GM12878 (cell line): ENCODE results near the gene SPOCK1. TPM values are rescaled to one million over a fixed set of nuclear protein-coding genes. Genes with fewer than 3 reads are reported as not detected.

Experiments used
- ATAC-seq: fragments of 200-7000 bp; cut with Tn5 transposase; 3 replicates; pipeline ENCODE4 v1.9.1; 2020; ENCODE audit warnings: mild to moderate bottlenecking, moderate library complexity
- BruUV-seq: library from RNA; stranded (reverse); fragments of 400-500 nt; replicated peaks from 2 replicates; lab custom pipeline; 2021; lab: Mats Ljungman, UMichigan
- CTCF ChIA-PET: fragments of 300-600 bp; sonication (Branson Sonifier 250); formaldehyde crosslinking; extraction: SDS; loops from one replicate; lab custom pipeline; 2021; ENCODE audit warnings: inconsistent platforms; lab: Yijun Ruan, JAX
- POLR2A ChIA-PET: fragments of 350-600 bp; formaldehyde crosslinking; extraction: SDS; loops from one replicate; lab custom pipeline; 2021; ENCODE audit warnings: inconsistent platforms; lab: Charles Lee
- RAD21 ChIA-PET: fragments of 300-600 bp; sonication (Branson Sonifier 250); formaldehyde crosslinking; loops from one replicate; lab custom pipeline; 2023; ENCODE audit warnings: antibody characterized with exemption; ENCODE audit not compliant: unreplicated experiment; lab: Charles Lee
- SMC1A ChIA-PET: fragments of 300-600 bp; sonication (Branson Sonifier 250); formaldehyde crosslinking; loops from one replicate; lab custom pipeline; 2023; ENCODE audit not compliant: unreplicated experiment, uncharacterized antibody; lab: Charles Lee
- DNase-seq: peaks from one replicate; pipeline ENCODE4 v3.0.0-alpha.2; 2011; ENCODE audit warnings: low read depth, low spot score
- FAIRE-seq: peaks from 3 replicates; lab custom pipeline; 2011; peaks lifted over from hg19 to GRCh38; lab: Jason Lieb, UNC
- H2AFZ ChIP-seq: 2 replicates; pipeline ENCODE4 v1.6.0; 2011; ENCODE audit warnings: low read depth, low read length, control low read depth; ENCODE audit not compliant: control insufficient read depth
- H3K27ac ChIP-seq: 2 replicates; pipeline ENCODE4 v1.5.1; 2011; ENCODE audit warnings: control low read depth; ENCODE audit not compliant: control insufficient read depth, insufficient read depth
- H3K27me3 ChIP-seq, 2 experiments: replicated peaks in 1 of 2; 2 replicates each; pipeline versions ENCODE4 v1.6.0 to v1.6.1; 2011; ENCODE audit warnings: low read length in 1 of 2; ENCODE audit not compliant: control insufficient read depth in 2 of 2, insufficient read depth in 2 of 2
- H3K36me3 ChIP-seq, 2 experiments: 2 replicates each; pipeline ENCODE4 v1.5.1; 2011; ENCODE audit warnings: low read length in 1 of 2; ENCODE audit not compliant: control insufficient read depth in 2 of 2, insufficient read depth in 2 of 2
- H3K4me1 ChIP-seq: 2 replicates; pipeline ENCODE4 v1.6.1; 2011; ENCODE audit warnings: mild to moderate bottlenecking, low read length, moderate library complexity, mixed read lengths; ENCODE audit not compliant: control insufficient read depth, insufficient read depth
- H3K4me2 ChIP-seq: 2 replicates; pipeline ENCODE4 v1.6.0; 2011; ENCODE audit warnings: control low read depth; ENCODE audit not compliant: control insufficient read depth, insufficient read depth
- H3K4me3 ChIP-seq: fragments of 200-600 bp; sonication (generic); 2 replicates; pipeline ENCODE4 v1.5.1; 2016
- H3K79me2 ChIP-seq: 2 replicates; pipeline ENCODE4 v1.6.0; 2011; ENCODE audit warnings: low read length; ENCODE audit not compliant: control insufficient read depth, insufficient read depth
- H3K9ac ChIP-seq: 2 replicates; pipeline ENCODE4 v1.8.0; 2011; ENCODE audit warnings: low read length, control low read depth, mixed read lengths; ENCODE audit not compliant: control insufficient read depth, insufficient read depth
- H3K9me3 ChIP-seq: replicated peaks from 3 replicates; pipeline ENCODE4 v1.5.1; 2011; ENCODE audit warnings: mild to moderate bottlenecking, low read length; ENCODE audit not compliant: control insufficient read depth, insufficient read depth
- H4K20me1 ChIP-seq: 2 replicates; pipeline ENCODE4 v1.6.0; 2011; ENCODE audit not compliant: control insufficient read depth, insufficient read depth
- BCL11A ChIP-seq: IDR thresholded peaks from 2 replicates; pipeline ENCODE4 v1.6.1; 2011; ENCODE audit warnings: low read depth, low read length
- BRCA1 ChIP-seq: IDR thresholded peaks from 2 replicates; pipeline ENCODE4 v1.6.1; 2011; ENCODE audit warnings: low read depth, low read length, improper control_type of control experiment
- FOS ChIP-seq: IDR thresholded peaks from 3 replicates; pipeline ENCODE4 v1.6.1; 2011; ENCODE audit warnings: borderline replicate concordance; ENCODE audit not compliant: insufficient read length; ENCODE audit errors: extremely low read depth
- HDGF ChIP-seq: fragments of 450-650 bp; IDR thresholded peaks from 2 replicates; pipeline ENCODE4 v1.6.1; 2016; ENCODE audit warnings: antibody characterized with exemption
- JUND ChIP-seq: IDR thresholded peaks from 2 replicates; pipeline ENCODE4 v1.6.1; 2012; ENCODE audit warnings: low read depth, mild to moderate bottlenecking, low read length, improper control_type of control experiment, moderate library complexity
- MEF2B ChIP-seq: fragments of 450-650 bp; IDR thresholded peaks from 2 replicates; pipeline ENCODE4 v1.6.1; 2018; ENCODE audit warnings: mild to moderate bottlenecking, moderate library complexity; ENCODE audit not compliant: partially characterized antibody, poor library complexity, severe bottlenecking
- NBN ChIP-seq: fragments of 450-650 bp; IDR thresholded peaks from 2 replicates; pipeline ENCODE4 v1.6.1; 2016
- PAX8 ChIP-seq: fragments of 450-650 bp; IDR thresholded peaks from 2 replicates; pipeline ENCODE4 v1.6.1; 2017; ENCODE audit warnings: mild to moderate bottlenecking, moderate library complexity
- POLR2AphosphoS2 ChIP-seq: IDR thresholded peaks from 2 replicates; pipeline ENCODE4 v1.6.1; 2011; ENCODE audit warnings: low read depth, mild to moderate bottlenecking, low read length, improper control_type of control experiment, moderate library complexity
- RAD21 ChIP-seq: IDR thresholded peaks from 2 replicates; pipeline ENCODE4 v1.6.1; 2011; ENCODE audit warnings: mild to moderate bottlenecking, low read depth, low read length, moderate library complexity; ENCODE audit not compliant: insufficient read depth
- TBL1XR1 ChIP-seq: IDR thresholded peaks from 2 replicates; pipeline ENCODE4 v1.6.1; 2012; ENCODE audit warnings: low read depth, low read length, improper control_type of control experiment
- YBX1 ChIP-seq: fragments of 450-650 bp; IDR thresholded peaks from 2 replicates; pipeline ENCODE4 v1.6.1; 2016; ENCODE audit warnings: antibody characterized with exemption
- WGBS: methylation state at CpG from one replicate; pipeline ENCODE4 v1.1.6; 2016; ENCODE audit warnings: low lambda C conversion rate; ENCODE audit not compliant: insufficient replicate concordance, insufficient coverage; ENCODE audit errors: missing lambda C conversion rate; 5-methylcytosine and 5-hydroxymethylcytosine counted together
- in situ Hi-C: fragments of 300-500 bp; cut with MboI; formaldehyde crosslinking; loops from 9 replicates; pipeline ENCODE4 v1.14.3; 2018; ENCODE audit warnings: mixed read lengths
- intact Hi-C: fragments of 100-400 bp; cut with micrococcal nuclease; formaldehyde crosslinking; loops from one replicate; pipeline ENCODE4 v1.14.2; 2022; ENCODE audit not compliant: unreplicated experiment
- polyA plus RNA-seq, 11 experiments: library from polyadenylated mRNA; depleted of rRNA in 4 of 11; unstranded in 6 of 11; stranded (reverse) in 5 of 11; fragments of >200 nt; fragmentation: Nextera tagmentation in 4 of 11; fragmentation: Illumina TruSeq in 1 of 11; extraction: Ambion mirVana in 4 of 11; extraction: Trizol in 1 of 11; gene quantifications; 1 replicate in 1 of 11; 2 replicates in 10 of 11; pipeline versions ENCODE4 v1.2.1 to v1.2.3, GENCODE V29; 2011 to 2016; ENCODE audit warnings: inconsistent platforms in 2 of 11, missing spikeins in 2 of 11, low read depth in 1 of 11
- total RNA-seq, 4 experiments: library from RNA; depleted of rRNA in 3 of 4; stranded (reverse); fragments of >200 nt in 3 of 4; fragmentation: Illumina TruSeq in 1 of 4; extraction: Trizol in 1 of 4; gene quantifications; 2 replicates each; pipeline versions ENCODE4 v1.2.1 to v1.2.3, GENCODE V29; 2013 to 2021
- TF ChIP-seq, protein P1 (sequence below): fragments of 450-650 bp; IDR thresholded peaks from 2 replicates; pipeline ENCODE4 v1.6.1; 2016; ENCODE audit warnings: mild to moderate bottlenecking
- TF ChIP-seq, protein P2 (sequence below): fragments of 450-650 bp; IDR thresholded peaks from 2 replicates; pipeline ENCODE4 v1.6.1; 2017; ENCODE audit warnings: mild to moderate bottlenecking, moderate library complexity

The SPOCK1 gene
- total and polyA plus RNA-seq, 10 of the 15 experiments (the other 5 are each of a cell fraction or from before 2014, with no cell fraction given), result 0.06 to 0.68 (median 0.25) TPM; not detected in 3

DNA sequence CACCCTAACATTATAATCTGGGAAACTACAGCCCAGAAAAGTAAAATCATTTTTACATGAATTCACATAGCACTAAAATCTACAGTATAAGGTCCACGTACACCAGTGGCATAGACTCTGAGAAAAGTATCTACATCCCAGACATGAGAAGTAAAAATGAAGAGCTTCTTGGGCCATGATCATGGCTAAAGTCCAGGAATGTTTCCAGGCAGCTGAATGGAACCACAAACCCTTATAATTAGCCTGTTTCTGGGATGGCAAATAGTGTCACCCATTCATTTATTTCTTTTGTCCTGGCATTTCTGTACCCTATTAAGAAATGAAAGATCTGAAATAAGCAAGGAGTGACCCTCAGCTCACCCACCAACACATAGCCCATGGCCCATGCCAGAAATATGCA is 217.9 kb downstream of the SPOCK1 start:
- FAIRE-seq, result no peak
- SMC1A ChIA-PET, result interaction anchor here (2.1 kb wide), 1 partner anchor 13 kb away, joined by 6 read pairs; no protein-coding TSS in a partner anchor
- no peak for TF ChIP-seq HDGF
- no peak for TF ChIP-seq YBX1
- no peak for TF ChIP-seq POLR2AphosphoS2
- TF ChIP-seq, protein P1, sequence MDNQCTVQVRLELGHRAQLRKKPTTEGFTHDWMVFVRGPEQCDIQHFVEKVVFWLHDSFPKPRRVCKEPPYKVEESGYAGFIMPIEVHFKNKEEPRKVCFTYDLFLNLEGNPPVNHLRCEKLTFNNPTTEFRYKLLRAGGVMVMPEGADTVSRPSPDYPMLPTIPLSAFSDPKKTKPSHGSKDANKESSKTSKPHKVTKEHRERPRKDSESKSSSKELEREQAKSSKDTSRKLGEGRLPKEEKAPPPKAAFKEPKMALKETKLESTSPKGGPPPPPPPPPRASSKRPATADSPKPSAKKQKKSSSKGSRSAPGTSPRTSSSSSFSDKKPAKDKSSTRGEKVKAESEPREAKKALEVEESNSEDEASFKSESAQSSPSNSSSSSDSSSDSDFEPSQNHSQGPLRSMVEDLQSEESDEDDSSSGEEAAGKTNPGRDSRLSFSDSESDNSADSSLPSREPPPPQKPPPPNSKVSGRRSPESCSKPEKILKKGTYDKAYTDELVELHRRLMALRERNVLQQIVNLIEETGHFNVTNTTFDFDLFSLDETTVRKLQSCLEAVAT, result no peak
- no peak for TF ChIP-seq BCL11A
- TF ChIP-seq FOS, result no peak

DNA sequence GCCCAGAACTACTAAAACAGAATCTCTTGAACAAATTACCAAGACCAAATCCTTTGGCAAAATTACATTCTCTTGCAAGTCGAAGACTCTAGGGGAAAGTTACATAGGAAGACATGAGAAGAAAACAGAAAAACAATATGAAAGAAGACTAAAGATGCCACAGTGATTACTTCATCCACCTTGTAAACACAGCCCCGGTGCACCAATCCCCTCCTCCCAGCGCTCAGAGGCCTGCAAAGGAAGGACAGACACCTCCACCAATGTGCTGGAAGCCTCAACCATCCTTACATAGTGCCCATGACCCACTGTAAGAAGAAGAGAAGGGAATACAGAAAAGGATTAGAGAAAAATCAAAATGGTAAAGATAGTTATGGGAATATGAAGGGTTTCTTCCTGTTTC is 218.5 kb downstream of the SPOCK1 start:
- Histone ChIP-seq H3K4me1 (no peaks in the 10 kb centered on the region), H3K9me3 (no peaks in the 10 kb centered on the region), H3K4me2 (no peak overlapping the region), H3K27me3 (peaks cover 2 to 3% of the 10 kb centered on the region in 2 experiments; a peak in 3 of 4 replicates), H3K4me3 (no peak overlapping the region), H3K79me2 (no peaks in the 10 kb centered on the region), H3K27ac (no peak overlapping the region), H4K20me1 (no peaks in the 10 kb centered on the region), H2AFZ (no peak overlapping the region), H3K36me3 (no peaks in the 10 kb centered on the region), H3K9ac (no peak overlapping the region)
- CTCF ChIA-PET, result interaction anchor here (1.2 kb wide), 1 partner anchor 62 kb away, joined by 3 read pairs; no protein-coding TSS in a partner anchor
- WGBS, result 9% methylated on average over 3 of the region's 3 CpGs
- DNase-seq (no peak), FAIRE-seq (no peak), ATAC-seq (no peak)
- POLR2A ChIA-PET, result no interaction called here
- no TSS peak for BruUV-seq
- SMC1A ChIA-PET, result no interaction called here
- in situ Hi-C loops (no loop called here), intact Hi-C loops (no loop called here)
- RAD21 ChIA-PET, result no interaction called here
- TF ChIP-seq MEF2B, result no peak
- TF ChIP-seq PAX8, result no peak
- TF ChIP-seq, protein P2, sequence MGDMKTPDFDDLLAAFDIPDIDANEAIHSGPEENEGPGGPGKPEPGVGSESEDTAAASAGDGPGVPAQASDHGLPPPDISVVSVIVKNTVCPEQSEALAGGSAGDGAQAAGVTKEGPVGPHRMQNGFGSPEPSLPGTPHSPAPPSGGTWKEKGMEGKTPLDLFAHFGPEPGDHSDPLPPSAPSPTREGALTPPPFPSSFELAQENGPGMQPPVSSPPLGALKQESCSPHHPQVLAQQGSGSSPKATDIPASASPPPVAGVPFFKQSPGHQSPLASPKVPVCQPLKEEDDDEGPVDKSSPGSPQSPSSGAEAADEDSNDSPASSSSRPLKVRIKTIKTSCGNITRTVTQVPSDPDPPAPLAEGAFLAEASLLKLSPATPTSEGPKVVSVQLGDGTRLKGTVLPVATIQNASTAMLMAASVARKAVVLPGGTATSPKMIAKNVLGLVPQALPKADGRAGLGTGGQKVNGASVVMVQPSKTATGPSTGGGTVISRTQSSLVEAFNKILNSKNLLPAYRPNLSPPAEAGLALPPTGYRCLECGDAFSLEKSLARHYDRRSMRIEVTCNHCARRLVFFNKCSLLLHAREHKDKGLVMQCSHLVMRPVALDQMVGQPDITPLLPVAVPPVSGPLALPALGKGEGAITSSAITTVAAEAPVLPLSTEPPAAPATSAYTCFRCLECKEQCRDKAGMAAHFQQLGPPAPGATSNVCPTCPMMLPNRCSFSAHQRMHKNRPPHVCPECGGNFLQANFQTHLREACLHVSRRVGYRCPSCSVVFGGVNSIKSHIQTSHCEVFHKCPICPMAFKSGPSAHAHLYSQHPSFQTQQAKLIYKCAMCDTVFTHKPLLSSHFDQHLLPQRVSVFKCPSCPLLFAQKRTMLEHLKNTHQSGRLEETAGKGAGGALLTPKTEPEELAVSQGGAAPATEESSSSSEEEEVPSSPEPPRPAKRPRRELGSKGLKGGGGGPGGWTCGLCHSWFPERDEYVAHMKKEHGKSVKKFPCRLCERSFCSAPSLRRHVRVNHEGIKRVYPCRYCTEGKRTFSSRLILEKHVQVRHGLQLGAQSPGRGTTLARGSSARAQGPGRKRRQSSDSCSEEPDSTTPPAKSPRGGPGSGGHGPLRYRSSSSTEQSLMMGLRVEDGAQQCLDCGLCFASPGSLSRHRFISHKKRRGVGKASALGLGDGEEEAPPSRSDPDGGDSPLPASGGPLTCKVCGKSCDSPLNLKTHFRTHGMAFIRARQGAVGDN, result no peak
- no peak for TF ChIP-seq BRCA1
- TF ChIP-seq NBN, result no peak
- TF ChIP-seq JUND, result no peak
- no peak for TF ChIP-seq RAD21
- TF ChIP-seq TBL1XR1, result no peak

More for the DNA sequence above, 217.9 kb downstream of the SPOCK1 start:
- no peaks in the 10 kb centered on the region for H3K79me2 ChIP-seq
- H3K4me3 ChIP-seq, result no peak overlapping the region
- no peaks in the 10 kb centered on the region for H4K20me1 ChIP-seq
- no peaks in the 10 kb centered on the region for H3K4me1 ChIP-seq
- no peaks in the 10 kb centered on the region for H3K9me3 ChIP-seq
- H3K4me2 ChIP-seq, result no peak overlapping the region
- intact Hi-C loops (no loop called here), in situ Hi-C loops (no loop called here)
- ChIA-PET RAD21 (no interaction called here), CTCF (interaction anchor here (1.2 to 1.7 kb wide), 2 partner anchors 39 to 63 kb away, joined by 3 to 7 read pairs; no protein-coding TSS in a partner anchor), POLR2A (no interaction called here)
- no TSS peak for BruUV-seq
- H3K9ac ChIP-seq, result no peak overlapping the region
- H3K36me3 ChIP-seq, result no peaks in the 10 kb centered on the region
- DNase-seq, result no peak
- WGBS, result 0% methylated on average over 1 of the region's 1 CpG
- ATAC-seq, result no peak
- H3K27me3 ChIP-seq, result peaks cover 2 to 4% of the 10 kb centered on the region in 2 experiments; a peak in 3 of 4 replicates
- H3K27ac ChIP-seq, result no peak overlapping the region
- H2AFZ ChIP-seq, result no peak overlapping the region
